Loucy (cell line): ENCODE results near the gene C19orf12.

Source experiments
- EZH2phosphoT487 ChIP-seq: fragments of 200-600 bp; IDR thresholded peaks from 2 replicates; pipeline ENCODE4 v1.6.1; 2018; ENCODE audit warnings: antibody characterized with exemption, mild to moderate bottlenecking, moderate library complexity, borderline replicate concordance
- TF ChIP-seq, protein P1 (sequence below): fragments of 200-600 bp; sonication (generic); conservative IDR thresholded peaks from 2 replicates; pipeline ENCODE4 v1.5.1; 2014; ENCODE audit warnings: mild to moderate bottlenecking, antibody characterized with exemption, low read length

DNA sequence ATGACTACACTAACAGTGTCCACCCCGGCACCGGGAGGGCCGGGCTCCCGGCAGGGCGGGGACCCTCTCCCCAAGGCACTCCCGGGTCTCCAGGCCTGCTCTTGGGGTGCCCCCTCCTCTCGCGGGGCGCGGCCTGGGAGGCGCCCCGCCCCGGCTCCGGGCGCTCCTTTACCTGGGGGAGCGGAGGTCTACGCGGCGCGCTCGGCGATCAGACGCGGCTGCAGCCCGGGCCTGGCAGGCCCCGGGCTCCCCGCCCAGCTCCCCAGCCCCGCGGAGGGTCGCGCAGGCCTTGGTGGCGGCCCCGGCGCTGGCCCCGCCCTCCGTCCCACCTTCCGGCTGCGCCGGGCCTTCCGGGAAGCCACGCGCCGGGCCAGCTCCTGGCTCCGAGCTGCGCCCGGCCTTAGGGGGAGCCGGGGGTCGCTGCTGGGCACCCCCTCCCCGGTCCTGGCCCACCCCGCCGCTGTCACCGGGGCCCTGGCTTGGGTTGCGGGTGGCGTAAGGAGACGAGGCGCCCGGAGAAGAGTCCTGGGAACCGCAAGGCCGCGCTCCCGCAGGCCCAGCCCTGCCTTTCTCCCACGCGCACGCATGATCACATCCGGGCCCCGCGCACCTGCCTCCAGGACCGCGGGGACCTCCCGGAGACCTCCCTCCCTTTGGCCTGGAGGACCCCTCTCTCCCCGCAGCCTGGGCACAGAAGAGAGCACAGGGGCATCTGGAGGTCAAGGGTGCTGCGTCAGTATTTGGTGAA is at the start of gene C19orf12:
- TF ChIP-seq, protein P1, sequence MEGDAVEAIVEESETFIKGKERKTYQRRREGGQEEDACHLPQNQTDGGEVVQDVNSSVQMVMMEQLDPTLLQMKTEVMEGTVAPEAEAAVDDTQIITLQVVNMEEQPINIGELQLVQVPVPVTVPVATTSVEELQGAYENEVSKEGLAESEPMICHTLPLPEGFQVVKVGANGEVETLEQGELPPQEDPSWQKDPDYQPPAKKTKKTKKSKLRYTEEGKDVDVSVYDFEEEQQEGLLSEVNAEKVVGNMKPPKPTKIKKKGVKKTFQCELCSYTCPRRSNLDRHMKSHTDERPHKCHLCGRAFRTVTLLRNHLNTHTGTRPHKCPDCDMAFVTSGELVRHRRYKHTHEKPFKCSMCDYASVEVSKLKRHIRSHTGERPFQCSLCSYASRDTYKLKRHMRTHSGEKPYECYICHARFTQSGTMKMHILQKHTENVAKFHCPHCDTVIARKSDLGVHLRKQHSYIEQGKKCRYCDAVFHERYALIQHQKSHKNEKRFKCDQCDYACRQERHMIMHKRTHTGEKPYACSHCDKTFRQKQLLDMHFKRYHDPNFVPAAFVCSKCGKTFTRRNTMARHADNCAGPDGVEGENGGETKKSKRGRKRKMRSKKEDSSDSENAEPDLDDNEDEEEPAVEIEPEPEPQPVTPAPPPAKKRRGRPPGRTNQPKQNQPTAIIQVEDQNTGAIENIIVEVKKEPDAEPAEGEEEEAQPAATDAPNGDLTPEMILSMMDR = no peak
- TF ChIP-seq EZH2phosphoT487 = no peak
